GM18505 (cell line): ENCODE results near the gene SETD2.

ENCODE experiments used
- ATAC-seq: cut with Tn5 transposase; IDR thresholded peaks from one replicate; pipeline ENCODE4 v1.9.1; 2021; ENCODE audit not compliant: unreplicated experiment
- POLR2A ChIP-seq: IDR thresholded peaks from 4 replicates; pipeline ENCODE4 v1.6.1; 2011; ENCODE audit warnings: borderline replicate concordance; ENCODE audit not compliant: insufficient read depth, insufficient read length; ENCODE audit errors: extremely low read depth

SETD2 gene

DNA sequence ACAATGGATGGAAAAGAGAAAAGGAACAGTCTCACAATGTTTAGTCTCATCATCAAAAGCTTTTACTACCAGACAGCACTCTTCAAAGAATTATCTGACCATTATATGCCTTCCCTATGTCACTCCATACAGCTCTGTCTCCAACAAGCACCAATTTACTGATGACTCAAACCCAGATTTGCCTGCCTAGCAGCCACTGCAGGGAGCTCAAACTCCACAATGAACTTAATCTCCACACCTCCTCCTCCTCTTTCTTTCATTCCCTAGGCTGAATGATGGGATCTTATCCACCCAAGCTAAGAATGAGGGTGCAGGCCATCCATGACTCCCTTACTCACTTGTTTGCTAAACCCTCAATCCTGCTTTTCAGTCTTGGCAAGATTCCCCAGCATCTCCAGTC, 139.0 kb downstream of the SETD2 start:
- ATAC-seq, result no peak
- no peak for TF ChIP-seq POLR2A

DNA sequence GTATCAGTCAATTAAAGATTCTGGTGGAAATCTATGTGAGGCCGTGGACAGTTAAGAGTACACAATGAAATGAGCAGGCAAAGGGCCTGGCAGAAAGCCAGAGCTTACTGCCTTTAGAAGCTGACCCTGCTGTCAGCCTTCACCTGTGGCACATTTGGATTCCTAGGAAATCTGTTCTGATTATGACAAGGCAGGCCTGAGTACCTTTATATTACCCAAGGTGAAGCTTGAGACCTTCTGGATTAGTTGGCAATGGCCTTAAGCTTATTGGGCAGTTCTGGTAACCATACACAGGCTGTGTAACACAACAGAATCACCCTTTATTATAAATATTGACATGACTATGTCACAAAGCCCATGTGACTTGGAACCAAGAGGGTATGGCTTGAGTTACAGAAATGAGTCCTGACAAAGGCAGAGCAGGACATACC, 141.3 kb downstream of the SETD2 start:
- ATAC-seq, result no peak
- TF ChIP-seq POLR2A, result no peak

DNA sequence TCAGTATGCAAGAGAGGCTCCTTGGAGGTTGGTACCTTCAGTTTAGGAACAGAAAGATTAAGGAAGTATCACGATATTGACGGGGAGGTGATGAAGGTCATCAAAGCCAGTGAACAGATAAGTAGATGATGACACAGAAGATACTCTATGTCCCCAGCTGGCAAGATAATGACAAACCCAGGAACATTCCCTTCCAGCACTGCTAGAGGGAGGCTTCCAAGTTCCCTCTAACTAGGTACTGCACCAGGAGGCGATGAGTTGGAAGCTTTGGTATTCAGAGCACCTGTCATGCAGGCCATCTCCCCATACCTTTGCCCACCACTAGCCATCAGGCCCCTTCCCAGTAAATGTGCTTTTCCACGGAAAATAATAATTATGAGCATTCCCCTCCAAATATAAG, 143.6 kb downstream of the SETD2 start:
- TF ChIP-seq POLR2A, result no peak
- no peak for ATAC-seq

DNA sequence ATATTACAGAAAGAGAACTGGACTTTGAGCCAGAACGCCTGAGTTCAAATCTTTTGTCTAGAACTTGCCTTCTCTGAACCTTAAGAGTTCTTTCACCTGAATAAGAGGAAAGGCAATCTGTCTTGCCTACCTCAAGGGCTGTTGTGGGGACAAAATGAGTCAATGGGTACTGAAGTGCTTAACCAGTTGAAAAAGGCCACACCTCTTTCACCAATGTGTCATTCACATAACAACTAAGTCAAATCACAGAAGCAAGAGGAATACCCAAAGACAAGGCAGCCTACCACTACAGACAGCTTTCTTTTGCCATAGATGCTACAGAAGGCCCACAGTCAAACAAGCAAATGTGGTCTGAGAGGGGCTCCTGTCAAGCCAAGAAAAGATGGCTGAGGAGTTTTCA, 144.7 kb downstream of the SETD2 start:
- no peak for TF ChIP-seq POLR2A
- no peak for ATAC-seq

DNA sequence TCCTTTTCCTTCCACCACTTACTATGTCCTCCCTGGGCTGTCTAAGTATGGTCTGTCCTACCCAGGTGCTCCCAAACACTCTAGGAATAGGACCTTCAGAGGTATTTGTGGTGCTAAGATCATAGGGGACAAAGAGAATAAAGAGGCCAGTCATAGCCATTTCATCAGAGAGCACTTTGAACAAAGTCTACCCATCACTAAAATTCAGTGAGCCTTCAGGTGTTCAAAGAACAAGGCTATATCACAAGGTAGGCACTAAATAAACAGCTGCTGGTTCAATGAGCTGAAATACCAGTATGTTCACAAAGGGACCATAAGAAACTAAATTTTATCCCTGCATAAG, 145.7 kb downstream of the SETD2 start:
- no peak for ATAC-seq
- TF ChIP-seq POLR2A, result no peak

DNA sequence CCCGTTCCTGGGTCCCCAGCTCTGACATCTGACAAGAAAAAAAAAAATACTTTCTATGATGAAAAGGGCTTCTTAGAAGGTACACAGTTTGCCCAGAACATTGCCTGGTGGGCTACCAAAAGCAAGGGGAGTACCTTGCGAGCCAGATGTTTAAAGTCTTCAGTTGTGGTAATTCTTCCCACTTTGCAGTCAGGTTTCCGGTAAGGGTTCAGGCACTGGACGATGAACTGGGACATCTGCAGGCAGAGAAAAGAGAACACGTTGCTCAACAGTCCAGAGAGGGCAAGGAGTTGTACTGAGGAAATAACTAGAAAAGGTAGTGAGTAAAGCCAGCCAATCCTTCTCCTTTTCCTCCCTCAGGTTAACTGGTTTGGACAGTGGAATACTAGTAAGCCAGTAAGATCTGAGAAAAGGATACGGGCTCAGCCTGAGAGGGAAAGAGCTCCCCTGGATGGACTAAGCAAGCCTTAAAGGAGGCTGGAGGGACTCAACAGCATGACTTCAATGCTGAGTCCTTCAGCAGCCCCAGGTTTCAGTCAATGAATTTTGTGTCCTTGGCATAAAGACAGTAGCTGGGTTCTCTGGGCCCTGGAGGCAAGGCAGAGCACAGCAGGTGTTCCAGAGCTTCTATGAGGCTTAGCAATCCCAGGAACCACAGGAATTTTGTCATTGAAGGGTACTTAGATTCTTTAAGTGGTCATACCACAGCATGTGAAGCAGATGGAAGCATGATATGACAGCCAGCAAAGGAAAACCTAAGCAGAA, 146.2 kb downstream of the SETD2 start:
- no peak for TF ChIP-seq POLR2A
- ATAC-seq, result no peak

DNA sequence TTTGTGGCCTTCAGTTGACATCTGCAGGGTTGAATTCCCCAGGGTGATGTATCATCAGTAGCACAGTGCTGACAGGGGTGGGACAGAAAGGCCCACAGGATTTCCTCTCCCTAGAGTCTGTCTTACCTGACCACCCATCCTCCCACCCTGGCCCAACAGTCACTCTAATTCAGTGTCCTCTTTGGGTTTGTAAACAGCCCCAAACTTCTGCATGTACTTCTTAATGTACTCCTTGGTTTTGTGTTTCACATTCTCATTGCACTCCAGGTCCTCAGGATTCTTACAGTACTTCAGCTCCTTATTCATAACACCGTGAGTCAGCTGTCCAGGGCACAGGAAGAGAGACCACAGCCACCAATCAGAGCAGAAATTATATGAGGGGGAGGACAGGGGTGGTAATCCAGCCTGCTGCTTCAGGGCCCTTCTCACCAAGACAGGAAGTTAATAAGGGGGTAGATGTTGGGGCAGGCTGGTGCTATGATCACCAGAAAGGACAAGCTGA, 146.9 kb downstream of the SETD2 start:
- TF ChIP-seq POLR2A, result no peak
- ATAC-seq, result peak; percentile 37

DNA sequence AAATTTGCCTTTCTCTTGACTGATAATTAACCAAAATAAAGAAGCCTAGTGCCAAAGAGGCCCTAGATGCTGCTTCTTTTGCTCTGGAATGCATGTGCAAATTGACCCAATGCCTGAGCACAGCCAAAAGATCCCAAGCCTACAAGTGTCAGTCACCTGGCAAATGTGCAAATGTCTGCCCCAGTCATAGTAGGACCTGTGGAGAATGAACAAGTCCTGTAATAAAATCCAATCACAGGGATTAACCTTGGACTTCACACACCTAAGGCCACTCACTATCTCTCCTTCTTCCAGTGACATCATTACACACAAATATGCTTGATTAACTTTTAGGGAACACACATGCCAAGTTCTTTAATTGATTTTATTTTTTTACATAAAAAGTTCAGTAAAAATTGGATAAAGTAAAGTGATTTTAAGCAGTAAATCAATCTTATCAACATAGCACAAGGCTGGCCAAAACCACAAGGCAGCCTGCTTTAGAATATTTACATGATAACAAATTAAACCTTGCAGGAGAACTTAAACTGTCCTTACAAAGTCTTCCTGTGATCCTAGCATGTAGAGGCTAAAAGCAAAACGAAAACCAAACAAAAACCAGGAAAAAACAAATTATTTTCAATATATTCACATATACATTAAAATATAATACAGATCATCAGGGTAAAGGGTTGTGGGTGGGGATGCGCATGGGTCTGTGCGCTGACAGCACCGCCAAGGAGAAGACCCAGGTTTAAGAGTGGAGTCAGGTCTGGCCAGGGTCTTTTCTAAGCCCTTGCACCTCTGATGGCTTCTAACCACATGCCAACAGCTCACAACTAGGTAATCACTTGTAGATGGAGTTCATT, 147.6 kb downstream of the SETD2 start:
- ATAC-seq, result no peak
- TF ChIP-seq POLR2A, result no peak

DNA sequence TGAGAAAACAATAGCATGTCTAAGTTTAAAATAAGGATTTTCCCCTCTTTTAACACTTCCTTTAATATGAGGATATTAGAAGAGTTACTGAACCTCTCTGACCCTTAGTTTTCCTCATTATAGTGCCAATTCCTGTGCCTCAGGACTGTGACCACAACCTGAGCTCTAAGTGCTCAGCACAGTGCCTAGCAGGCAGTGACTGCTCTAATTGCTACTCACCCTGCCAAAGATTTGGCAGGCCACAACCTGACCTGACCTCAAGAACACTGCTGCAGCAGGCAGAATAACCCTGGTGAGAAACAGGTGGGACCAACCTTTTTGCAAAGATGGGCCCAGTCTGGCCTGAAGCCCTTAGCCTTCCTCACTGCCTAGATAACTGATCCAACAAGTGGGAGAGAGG, 148.8 kb downstream of the SETD2 start:
- no peak for TF ChIP-seq POLR2A
- no peak for ATAC-seq

DNA sequence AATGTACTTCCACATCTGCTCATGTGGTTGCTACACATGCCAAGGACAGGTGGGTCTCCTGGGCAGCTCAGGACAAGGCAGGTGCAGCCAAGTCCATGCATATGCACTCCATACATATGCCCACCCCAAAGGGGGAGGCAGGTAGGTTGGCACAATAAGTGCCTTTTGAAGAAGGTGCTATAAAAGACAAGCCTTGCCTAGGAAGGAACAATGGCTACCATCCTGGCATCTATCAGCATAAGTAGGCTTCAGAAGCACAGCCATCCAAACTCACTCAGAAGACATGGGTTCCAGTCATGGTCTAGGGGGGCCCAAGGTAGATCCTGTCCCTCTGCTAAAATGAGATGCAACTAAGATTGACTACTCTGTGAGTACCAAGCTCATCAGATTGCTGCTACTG, 149.9 kb downstream of the SETD2 start:
- ATAC-seq, result no peak
- no peak for TF ChIP-seq POLR2A

DNA sequence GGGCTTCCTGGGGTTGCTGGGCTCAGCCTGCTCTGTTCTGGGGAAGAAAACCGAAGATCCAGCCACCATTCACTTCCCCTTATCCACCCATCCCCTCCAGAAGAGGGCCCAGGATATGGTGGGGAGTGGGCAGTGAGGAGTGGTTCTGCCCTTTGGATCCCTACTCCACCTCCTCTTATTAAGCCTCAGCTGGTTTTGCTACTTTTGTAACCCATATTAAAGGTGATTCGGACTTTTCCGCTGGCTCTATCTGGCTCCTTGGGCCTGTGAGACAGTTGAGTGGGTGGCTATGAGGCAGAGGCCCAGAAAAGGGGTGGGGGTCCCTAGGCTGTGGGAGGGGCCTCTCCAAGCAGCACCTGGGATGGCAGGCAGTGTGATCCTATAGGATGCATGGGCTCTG, 150.7 kb downstream of the SETD2 start:
- no peak for ATAC-seq
- no peak for TF ChIP-seq POLR2A

DNA sequence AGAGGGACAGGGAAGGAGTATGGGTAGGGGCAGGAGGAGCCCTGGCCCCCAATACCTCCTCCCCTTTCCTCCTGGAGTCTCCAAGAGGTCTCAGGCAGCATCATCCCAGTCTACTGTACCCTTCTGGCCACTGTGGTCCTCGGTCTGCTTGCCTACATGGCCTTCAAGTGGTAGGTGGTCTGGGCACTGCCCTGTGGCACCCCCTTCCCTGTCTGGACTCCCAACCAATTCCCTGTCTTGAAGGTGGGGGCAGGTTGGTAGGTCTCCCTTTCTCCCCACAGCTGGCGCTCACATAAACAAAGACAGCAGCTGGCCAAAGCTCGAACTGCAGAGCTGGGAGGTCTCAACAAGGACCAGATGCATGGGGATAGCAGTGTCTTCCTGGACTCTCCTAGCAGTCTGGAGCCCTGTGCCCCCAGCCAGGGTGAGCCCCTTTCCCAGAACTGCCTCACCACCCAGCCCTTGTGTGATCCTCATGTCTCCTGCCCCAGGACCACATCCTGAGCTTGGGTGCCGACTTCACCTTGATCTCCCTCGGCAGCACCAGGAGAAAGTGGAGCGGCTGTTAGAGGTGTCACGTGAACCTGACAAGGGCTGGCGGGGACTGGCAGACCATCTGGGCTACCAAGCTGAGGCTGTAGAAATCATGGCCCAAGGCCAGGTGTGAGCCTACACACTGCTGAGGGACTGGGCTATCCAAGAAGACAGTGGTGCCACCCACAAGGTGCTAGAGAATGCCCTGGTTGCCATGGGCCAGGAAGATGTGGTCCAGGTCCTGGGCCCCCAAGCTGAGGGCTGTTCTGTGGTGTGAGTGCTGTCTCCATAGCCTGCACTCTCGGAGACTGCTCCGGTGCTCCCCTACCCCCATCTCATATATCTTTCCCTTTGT, 151.3 kb downstream of the SETD2 start:
- TF ChIP-seq POLR2A, result no peak
- ATAC-seq, result no peak

DNA sequence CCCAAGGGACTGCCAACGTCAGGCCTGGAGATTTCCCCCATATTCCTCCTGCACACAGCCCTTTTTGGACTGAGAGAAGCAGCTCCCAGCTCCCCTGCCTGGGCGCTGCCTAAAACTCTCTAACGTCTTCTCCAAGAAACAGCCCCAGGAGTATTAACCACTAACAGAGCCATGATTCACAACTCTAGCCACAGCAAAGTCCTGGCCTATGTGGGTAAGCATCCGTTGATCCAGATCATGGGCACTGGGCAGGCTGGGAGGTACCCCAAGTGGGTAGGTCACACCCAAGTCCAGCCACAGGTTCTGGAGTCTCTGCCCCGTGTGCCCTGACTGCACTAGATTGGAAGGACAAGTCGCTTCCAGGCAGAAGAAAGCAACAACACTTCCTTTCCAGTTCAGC, 152.5 kb downstream of the SETD2 start:
- ATAC-seq, result no peak
- TF ChIP-seq POLR2A, result no peak
